ENCODE data around the gene LIN37. TPM values are rescaled to one million over a fixed set of nuclear protein-coding genes. Genes with fewer than 3 reads are reported as not detected.
"Not testable (repeated sequence)": the region's sequence is repeated elsewhere in the genome, so short reads cannot be mapped to it uniquely, and the experiment has no call there.

LIN37 gene
- total RNA-seq, 1 experiment from 2014 or later = 23.5 TPM

DNA sequence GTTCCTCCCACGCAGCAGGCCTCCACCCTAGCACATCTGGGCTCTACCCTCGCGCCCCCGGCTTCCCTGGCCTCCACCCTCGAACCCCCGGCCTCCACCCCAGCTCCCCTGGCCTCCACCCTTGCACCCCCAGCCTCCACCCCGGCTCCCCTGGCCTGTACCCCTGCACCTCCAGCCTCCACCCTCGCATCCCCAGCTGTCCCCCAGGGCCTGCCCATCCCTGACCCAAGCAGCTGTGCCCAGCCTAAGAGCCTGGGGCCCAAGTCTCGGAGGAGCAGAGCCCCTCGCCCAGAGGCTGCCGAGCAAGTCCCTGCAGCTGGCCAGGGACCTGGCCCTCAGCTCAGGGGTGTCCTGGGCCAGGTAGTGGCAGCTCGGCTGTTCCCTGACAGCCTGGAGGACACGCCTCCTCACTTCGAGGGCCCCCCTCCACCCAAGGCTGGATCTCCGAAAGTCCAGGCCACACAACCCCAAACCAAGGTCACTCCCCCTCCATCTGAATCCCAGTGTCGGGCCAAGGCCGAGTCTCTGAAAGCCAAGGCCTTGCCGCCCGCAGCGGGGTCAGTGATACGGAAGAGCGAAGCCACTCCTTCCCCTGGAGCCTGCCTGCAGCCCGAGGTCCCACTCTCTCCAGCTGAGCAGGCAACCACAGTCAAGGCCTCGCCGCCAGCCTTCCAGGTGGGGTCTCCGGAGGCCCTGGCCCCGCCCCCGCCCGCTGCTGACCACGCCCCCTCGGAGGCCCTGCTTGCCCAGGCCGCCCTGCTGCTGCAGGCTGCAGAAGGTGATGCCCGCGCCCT lies 19.1 kb downstream of the LIN37 start (continued):
- TF ChIP-seq TCF7L2 (IDR thresholded peaks at IDR 0.05; ENCODE audit: low read depth, low read length) = no peak

DNA sequence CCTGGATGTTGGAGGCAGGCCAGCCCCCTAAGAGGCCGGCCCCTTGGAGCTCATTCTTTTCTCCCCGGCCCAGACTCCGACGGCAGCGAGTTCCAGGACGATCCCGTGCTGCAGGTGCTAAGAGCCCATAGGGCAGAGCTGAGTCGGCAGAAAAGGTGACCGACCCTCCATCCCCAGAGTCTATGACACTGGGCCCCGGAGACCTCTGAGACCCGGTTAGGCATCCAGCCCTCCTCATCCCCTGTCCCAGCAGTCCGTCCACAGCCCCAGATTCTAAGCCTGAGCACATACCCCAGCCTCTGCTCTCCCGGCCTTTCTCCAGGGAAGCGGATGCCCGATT lies 19.7 kb downstream of the LIN37 start:
- Histone ChIP-seq H3K36me3 (ENCODE audit: control insufficient read depth, insufficient read depth, low read length) (no peaks in the 10 kb centered on the region), H3K27me3 (ENCODE audit: control insufficient read depth, insufficient read depth, low read length) (no peaks in the 10 kb centered on the region), H3K4me1 (ENCODE audit: control insufficient read depth, insufficient read depth, low read length) (no peaks in the 10 kb centered on the region), H3K27ac (ENCODE audit: low read length) (no peak overlapping the region), H3K4me3 (ENCODE audit: low read depth in 2 of 2, low read length in 2 of 2) (no peak overlapping the region), H3K9me3 (ENCODE audit: control insufficient read depth, insufficient read depth, low read depth, low read length) (no peaks in the 10 kb centered on the region)
- ChIA-PET CTCF (no interaction called here), POLR2A (interaction anchor here (0.6 kb wide), 1 partner anchor 115 kb away, joined by 6 read pairs; no protein-coding TSS in a partner anchor)
- intact Hi-C loops (cut with micrococcal nuclease; ENCODE audit: unreplicated experiment) (no loop called here), in situ Hi-C loops (cut with HindIII; ENCODE audit: low pct_unique_long_range_greater_than_20kb, low sequenced_read_pairs) (no loop called here)
- no peak for TF ChIP-seq TCF7L2 (IDR thresholded peaks at IDR 0.05; ENCODE audit: low read depth, low read length)
- TF ChIP-seq SIN3A (IDR thresholded peaks at IDR 0.05; ENCODE audit: borderline replicate concordance, insufficient read depth, low read depth, low read length) = no peak
- TF ChIP-seq POLR2AphosphoS5 (IDR thresholded peaks at IDR 0.05; ENCODE audit: low read depth, low read length) = no peak
- TF ChIP-seq REST (IDR thresholded peaks at IDR 0.05; ENCODE audit: insufficient read depth in 1 of 2, low read depth in 2 of 2, low read length in 1 of 2) = no peak
- TF ChIP-seq, protein P1, sequence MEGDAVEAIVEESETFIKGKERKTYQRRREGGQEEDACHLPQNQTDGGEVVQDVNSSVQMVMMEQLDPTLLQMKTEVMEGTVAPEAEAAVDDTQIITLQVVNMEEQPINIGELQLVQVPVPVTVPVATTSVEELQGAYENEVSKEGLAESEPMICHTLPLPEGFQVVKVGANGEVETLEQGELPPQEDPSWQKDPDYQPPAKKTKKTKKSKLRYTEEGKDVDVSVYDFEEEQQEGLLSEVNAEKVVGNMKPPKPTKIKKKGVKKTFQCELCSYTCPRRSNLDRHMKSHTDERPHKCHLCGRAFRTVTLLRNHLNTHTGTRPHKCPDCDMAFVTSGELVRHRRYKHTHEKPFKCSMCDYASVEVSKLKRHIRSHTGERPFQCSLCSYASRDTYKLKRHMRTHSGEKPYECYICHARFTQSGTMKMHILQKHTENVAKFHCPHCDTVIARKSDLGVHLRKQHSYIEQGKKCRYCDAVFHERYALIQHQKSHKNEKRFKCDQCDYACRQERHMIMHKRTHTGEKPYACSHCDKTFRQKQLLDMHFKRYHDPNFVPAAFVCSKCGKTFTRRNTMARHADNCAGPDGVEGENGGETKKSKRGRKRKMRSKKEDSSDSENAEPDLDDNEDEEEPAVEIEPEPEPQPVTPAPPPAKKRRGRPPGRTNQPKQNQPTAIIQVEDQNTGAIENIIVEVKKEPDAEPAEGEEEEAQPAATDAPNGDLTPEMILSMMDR (IDR thresholded peaks at IDR 0.05) = no peak
- BruUV-seq (replicated peaks) = no TSS peak
- ATAC-seq = no peak
- DNase-seq (ENCODE audit: low read depth, low spot score) = no peak

DNA sequence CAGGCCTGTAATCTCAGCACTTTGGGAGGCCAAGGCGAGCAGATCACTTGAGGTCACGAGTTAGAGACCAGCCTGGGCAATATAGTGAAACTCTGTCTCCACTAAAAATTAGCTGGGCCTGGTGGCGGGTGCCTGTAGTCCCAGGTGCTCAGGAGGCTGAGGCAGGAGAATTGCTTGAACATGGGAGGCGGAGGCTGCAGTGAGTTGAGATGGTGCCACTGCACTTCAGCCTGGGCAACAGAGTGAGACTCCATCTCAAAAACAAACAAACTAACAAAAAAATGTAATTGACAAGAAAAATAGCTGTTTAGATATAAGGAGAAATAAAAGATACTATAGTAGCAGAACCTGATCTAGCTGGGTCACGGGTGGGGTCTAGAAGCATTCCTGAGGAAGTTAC lies 24.0 kb downstream of the LIN37 start:
- intact Hi-C loops (cut with micrococcal nuclease; ENCODE audit: unreplicated experiment); H3K27ac ChIP-seq (ENCODE audit: low read length); H3K4me3 ChIP-seq (ENCODE audit: low read depth in 2 of 2, low read length in 2 of 2); H3K36me3 ChIP-seq (ENCODE audit: control insufficient read depth, insufficient read depth, low read length); BruUV-seq (replicated peaks); CTCF ChIA-PET; DNase-seq (ENCODE audit: low read depth, low spot score); H3K27me3 ChIP-seq (ENCODE audit: control insufficient read depth, insufficient read depth, low read length); H3K9me3 ChIP-seq (ENCODE audit: control insufficient read depth, insufficient read depth, low read depth, low read length); POLR2A ChIA-PET; ATAC-seq; in situ Hi-C loops (cut with HindIII; ENCODE audit: low pct_unique_long_range_greater_than_20kb, low sequenced_read_pairs): not testable (repeated sequence)
- H3K4me1 ChIP-seq (ENCODE audit: control insufficient read depth, insufficient read depth, low read length) = peaks cover 11% of the 10 kb centered on the region; the same call in 1 of the 2 replicates

Measured in Panc1 (cell line).